ENCODE measurements around the gene PYROXD2. TPM values are rescaled to one million over a fixed set of nuclear protein-coding genes. Genes with fewer than 3 reads are reported as not detected.

The PYROXD2 gene
- total and polyA plus RNA-seq, 2 of the 13 experiments (the other 11 are each of a cell fraction or from before 2014, with no cell fraction given): 2.0 to 6.2 TPM

DNA sequence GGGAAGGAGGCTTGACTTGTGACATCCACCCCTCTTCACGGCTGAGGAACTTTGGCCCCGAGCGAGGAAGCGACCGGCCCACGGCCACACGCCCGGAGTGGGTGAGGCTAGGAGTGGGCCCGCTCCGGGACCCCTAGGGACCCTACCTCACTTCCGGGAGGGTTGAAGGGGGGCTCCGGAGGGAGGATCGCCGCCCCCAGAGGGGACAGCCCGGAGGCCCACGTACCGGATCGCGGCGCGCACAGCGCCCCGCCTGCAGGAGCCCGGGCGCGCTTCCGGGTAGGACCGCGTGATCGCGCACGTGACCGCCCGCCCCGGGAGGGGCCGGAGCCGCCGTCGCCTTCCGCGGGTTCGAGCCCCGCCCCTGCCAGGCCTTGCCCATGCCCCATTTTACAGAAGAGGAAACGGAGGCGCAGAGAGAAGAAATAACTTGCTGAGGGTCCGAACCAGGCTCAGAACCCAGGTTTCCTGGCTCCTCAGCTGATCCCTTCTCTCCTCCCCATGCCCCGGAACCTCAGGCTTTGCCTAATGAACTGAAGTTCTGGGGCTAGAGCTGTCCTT, 31.8 kb upstream of the PYROXD2 start, which contains the start of gene HPS1 (continued):
- TF ChIP-seq, protein P1, sequence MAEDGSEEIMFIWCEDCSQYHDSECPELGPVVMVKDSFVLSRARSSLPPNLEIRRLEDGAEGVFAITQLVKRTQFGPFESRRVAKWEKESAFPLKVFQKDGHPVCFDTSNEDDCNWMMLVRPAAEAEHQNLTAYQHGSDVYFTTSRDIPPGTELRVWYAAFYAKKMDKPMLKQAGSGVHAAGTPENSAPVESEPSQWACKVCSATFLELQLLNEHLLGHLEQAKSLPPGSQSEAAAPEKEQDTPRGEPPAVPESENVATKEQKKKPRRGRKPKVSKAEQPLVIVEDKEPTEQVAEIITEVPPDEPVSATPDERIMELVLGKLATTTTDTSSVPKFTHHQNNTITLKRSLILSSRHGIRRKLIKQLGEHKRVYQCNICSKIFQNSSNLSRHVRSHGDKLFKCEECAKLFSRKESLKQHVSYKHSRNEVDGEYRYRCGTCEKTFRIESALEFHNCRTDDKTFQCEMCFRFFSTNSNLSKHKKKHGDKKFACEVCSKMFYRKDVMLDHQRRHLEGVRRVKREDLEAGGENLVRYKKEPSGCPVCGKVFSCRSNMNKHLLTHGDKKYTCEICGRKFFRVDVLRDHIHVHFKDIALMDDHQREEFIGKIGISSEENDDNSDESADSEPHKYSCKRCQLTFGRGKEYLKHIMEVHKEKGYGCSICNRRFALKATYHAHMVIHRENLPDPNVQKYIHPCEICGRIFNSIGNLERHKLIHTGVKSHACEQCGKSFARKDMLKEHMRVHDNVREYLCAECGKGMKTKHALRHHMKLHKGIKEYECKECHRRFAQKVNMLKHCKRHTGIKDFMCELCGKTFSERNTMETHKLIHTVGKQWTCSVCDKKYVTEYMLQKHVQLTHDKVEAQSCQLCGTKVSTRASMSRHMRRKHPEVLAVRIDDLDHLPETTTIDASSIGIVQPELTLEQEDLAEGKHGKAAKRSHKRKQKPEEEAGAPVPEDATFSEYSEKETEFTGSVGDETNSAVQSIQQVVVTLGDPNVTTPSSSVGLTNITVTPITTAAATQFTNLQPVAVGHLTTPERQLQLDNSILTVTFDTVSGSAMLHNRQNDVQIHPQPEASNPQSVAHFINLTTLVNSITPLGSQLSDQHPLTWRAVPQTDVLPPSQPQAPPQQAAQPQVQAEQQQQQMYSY (CRISPR knock-in tag; IDR thresholded peaks at IDR 0.05): no peak
- TF ChIP-seq, protein P2, sequence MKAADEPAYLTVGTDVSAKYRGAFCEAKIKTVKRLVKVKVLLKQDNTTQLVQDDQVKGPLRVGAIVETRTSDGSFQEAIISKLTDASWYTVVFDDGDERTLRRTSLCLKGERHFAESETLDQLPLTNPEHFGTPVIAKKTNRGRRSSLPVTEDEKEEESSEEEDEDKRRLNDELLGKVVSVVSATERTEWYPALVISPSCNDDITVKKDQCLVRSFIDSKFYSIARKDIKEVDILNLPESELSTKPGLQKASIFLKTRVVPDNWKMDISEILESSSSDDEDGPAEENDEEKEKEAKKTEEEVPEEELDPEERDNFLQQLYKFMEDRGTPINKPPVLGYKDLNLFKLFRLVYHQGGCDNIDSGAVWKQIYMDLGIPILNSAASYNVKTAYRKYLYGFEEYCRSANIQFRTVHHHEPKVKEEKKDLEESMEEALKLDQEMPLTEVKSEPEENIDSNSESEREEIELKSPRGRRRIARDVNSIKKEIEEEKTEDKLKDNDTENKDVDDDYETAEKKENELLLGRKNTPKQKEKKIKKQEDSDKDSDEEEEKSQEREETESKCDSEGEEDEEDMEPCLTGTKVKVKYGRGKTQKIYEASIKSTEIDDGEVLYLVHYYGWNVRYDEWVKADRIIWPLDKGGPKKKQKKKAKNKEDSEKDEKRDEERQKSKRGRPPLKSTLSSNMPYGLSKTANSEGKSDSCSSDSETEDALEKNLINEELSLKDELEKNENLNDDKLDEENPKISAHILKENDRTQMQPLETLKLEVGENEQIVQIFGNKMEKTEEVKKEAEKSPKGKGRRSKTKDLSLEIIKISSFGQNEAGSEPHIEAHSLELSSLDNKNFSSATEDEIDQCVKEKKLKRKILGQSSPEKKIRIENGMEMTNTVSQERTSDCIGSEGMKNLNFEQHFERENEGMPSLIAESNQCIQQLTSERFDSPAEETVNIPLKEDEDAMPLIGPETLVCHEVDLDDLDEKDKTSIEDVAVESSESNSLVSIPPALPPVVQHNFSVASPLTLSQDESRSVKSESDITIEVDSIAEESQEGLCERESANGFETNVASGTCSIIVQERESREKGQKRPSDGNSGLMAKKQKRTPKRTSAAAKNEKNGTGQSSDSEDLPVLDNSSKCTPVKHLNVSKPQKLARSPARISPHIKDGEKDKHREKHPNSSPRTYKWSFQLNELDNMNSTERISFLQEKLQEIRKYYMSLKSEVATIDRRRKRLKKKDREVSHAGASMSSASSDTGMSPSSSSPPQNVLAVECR (CRISPR knock-in tag; IDR thresholded peaks at IDR 0.05; ENCODE audit: borderline replicate concordance): peak; percentile 94
- TF ChIP-seq, protein P3, sequence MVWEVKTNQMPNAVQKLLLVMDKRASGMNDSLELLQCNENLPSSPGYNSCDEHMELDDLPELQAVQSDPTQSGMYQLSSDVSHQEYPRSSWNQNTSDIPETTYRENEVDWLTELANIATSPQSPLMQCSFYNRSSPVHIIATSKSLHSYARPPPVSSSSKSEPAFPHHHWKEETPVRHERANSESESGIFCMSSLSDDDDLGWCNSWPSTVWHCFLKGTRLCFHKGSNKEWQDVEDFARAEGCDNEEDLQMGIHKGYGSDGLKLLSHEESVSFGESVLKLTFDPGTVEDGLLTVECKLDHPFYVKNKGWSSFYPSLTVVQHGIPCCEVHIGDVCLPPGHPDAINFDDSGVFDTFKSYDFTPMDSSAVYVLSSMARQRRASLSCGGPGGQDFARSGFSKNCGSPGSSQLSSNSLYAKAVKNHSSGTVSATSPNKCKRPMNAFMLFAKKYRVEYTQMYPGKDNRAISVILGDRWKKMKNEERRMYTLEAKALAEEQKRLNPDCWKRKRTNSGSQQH (CRISPR knock-in tag; IDR thresholded peaks at IDR 0.05; ENCODE audit: low read depth): no peak; the same call in 1 of the 2 replicates
- TF ChIP-seq, protein P4, sequence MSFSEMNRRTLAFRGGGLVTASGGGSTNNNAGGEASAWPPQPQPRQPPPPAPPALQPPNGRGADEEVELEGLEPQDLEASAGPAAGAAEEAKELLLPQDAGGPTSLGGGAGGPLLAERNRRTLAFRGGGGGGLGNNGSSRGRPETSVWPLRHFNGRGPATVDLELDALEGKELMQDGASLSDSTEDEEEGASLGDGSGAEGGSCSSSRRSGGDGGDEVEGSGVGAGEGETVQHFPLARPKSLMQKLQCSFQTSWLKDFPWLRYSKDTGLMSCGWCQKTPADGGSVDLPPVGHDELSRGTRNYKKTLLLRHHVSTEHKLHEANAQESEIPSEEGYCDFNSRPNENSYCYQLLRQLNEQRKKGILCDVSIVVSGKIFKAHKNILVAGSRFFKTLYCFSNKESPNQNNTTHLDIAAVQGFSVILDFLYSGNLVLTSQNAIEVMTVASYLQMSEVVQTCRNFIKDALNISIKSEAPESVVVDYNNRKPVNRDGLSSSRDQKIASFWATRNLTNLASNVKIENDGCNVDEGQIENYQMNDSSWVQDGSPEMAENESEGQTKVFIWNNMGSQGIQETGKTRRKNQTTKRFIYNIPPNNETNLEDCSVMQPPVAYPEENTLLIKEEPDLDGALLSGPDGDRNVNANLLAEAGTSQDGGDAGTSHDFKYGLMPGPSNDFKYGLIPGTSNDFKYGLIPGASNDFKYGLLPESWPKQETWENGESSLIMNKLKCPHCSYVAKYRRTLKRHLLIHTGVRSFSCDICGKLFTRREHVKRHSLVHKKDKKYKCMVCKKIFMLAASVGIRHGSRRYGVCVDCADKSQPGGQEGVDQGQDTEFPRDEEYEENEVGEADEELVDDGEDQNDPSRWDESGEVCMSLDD (CRISPR knock-in tag; IDR thresholded peaks at IDR 0.05; ENCODE audit: borderline replicate concordance): 0 out of 2 replicates have a peak, but pooled peaks have one; percentile 68
- TF ChIP-seq POGZ (CRISPR knock-in tag; IDR thresholded peaks at IDR 0.05): 0 out of 2 replicates have a peak, but pooled peaks have one; percentile 70
- TF ChIP-seq RBM22 (optimal IDR thresholded peaks at IDR 0.05; ENCODE audit: low read length): no peak
- TF ChIP-seq, protein P5, sequence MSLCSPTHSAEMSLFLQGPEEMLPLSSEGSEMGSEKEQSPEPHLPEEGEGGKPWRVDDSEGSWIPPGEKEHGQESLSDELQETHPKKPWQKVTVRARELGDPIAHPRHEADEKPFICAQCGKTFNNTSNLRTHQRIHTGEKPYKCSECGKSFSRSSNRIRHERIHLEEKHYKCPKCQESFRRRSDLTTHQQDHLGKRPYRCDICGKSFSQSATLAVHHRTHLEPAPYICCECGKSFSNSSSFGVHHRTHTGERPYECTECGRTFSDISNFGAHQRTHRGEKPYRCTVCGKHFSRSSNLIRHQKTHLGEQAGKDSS (CRISPR knock-in tag; IDR thresholded peaks at IDR 0.05; ENCODE audit: borderline replicate concordance, low read depth): no peak
- TF ChIP-seq ZNF17 (CRISPR knock-in tag; IDR thresholded peaks at IDR 0.05): no peak
- TF ChIP-seq, protein P6, sequence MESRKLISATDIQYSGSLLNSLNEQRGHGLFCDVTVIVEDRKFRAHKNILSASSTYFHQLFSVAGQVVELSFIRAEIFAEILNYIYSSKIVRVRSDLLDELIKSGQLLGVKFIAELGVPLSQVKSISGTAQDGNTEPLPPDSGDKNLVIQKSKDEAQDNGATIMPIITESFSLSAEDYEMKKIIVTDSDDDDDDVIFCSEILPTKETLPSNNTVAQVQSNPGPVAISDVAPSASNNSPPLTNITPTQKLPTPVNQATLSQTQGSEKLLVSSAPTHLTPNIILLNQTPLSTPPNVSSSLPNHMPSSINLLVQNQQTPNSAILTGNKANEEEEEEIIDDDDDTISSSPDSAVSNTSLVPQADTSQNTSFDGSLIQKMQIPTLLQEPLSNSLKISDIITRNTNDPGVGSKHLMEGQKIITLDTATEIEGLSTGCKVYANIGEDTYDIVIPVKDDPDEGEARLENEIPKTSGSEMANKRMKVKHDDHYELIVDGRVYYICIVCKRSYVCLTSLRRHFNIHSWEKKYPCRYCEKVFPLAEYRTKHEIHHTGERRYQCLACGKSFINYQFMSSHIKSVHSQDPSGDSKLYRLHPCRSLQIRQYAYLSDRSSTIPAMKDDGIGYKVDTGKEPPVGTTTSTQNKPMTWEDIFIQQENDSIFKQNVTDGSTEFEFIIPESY (CRISPR knock-in tag; IDR thresholded peaks at IDR 0.05): no peak
- TF ChIP-seq NCOR1 (IDR thresholded peaks at IDR 0.05; ENCODE audit: borderline replicate concordance, low read length): 0 out of 2 replicates have a peak, but pooled peaks have one; percentile 22
- TF ChIP-seq ZFP37 (CRISPR knock-in tag; IDR thresholded peaks at IDR 0.05; ENCODE audit: borderline replicate concordance): no peak
- peak; percentile 25; the same call in 1 of the 2 replicates for TF ChIP-seq GABPA (IDR thresholded peaks at IDR 0.05; ENCODE audit: low read depth, low read length)
- TF ChIP-seq GABPA (CRISPR knock-in tag; IDR thresholded peaks at IDR 0.05; ENCODE audit: low read depth): peak; percentile 22; the same call in 1 of the 2 replicates
